ENCODE measurements around the gene IREB2. TPM values are rescaled to one million over a fixed set of nuclear protein-coding genes. Genes with fewer than 3 reads are reported as not detected.
A peak's percentile ranks its signal among the peaks of the same experiment; 100 is the strongest.

The IREB2 gene
- polyA plus RNA-seq, 3 donors = 11.7 to 25.5 (median 16.7) TPM

- peaks cover 0 to 1% (median 0%) of the 10 kb centered on the region in 3 donors for H3K27me3 Mint-ChIP-seq (ENCODE audit: low read depth in 3 of 3)
- no peak overlapping the region for H3K4me2 ChIP-seq (replicated peaks; ENCODE audit: extremely low read depth, low read length, poor library complexity, severe bottlenecking)
- H3K79me2 ChIP-seq (ENCODE audit: insufficient read depth, low read length) = no peaks in the 10 kb centered on the region
- H3K36me3 Mint-ChIP-seq = no peaks in the 10 kb centered on the region
- H3K4me3 ChIP-seq (replicated peaks in 1 of 3; ENCODE audit: low read depth in 2 of 3, low read length in 3 of 3) = no peak overlapping the region
- H2AFZ ChIP-seq (ENCODE audit: insufficient read depth, low read depth, low read length, poor library complexity, severe bottlenecking) = no peak overlapping the region
- H3K27ac ChIP-seq (ENCODE audit: low read depth in 1 of 2, low read length in 2 of 2) = no peak overlapping the region
- 65% methylated on average over 10 of the region's 12 CpGs for WGBS (ENCODE audit: insufficient coverage)
- no peaks in the 10 kb centered on the region for H3K9me3 ChIP-seq (replicated peaks in 1 of 2; ENCODE audit: control insufficient read depth in 1 of 2, insufficient read depth in 1 of 2, low read length in 2 of 2)
- H3K4me1 ChIP-seq (ENCODE audit: control insufficient read depth in 1 of 2, insufficient read depth in 2 of 2, low read length in 2 of 2) = peaks cover 26 to 32% of the 10 kb centered on the region in 2 donors
- no peaks in the 10 kb centered on the region for H4K20me1 ChIP-seq (ENCODE audit: insufficient read depth, low read length)
- DNase-seq = peak; percentile 43 to 69 (median 66)
- H3K27me3 ChIP-seq (ENCODE audit: control insufficient read depth in 2 of 2, insufficient read depth in 2 of 2, low read length in 2 of 2) = no peaks in the 10 kb centered on the region
- peak; percentile 95 for TF ChIP-seq CTCF (IDR thresholded peaks at IDR 0.05)
- H3K4me3 Mint-ChIP-seq = no peak overlapping the region
- H3K9ac ChIP-seq (ENCODE audit: insufficient read depth, low read length, poor library complexity, severe bottlenecking) = no peak overlapping the region
- intact Hi-C loops (cut with micrococcal nuclease) = loop anchor here (2.0 kb wide), 1 partner anchor 114 kb away; no protein-coding TSS in a partner anchor
- H3K9me3 Mint-ChIP-seq = peaks cover 0 to 3% (median 0%) of the 10 kb centered on the region in 7 donors
- no peaks in the 10 kb centered on the region for H3K36me3 ChIP-seq (replicated peaks in 1 of 2; ENCODE audit: control insufficient read depth in 1 of 2, insufficient read depth in 2 of 2, low read length in 2 of 2)
- H3K4me1 Mint-ChIP-seq = peaks cover 38% of the 10 kb centered on the region
- peak overlapping the region in 1 of 7 donors; percentile 61 for H3K27ac Mint-ChIP-seq
Observed at GRCh38 chr15:78422571-78423340, 15.3 kb upstream of the IREB2 start.

- no peak overlapping the region for H3K4me3 Mint-ChIP-seq
Observed at GRCh38 chr15:78424673-78425072, 13.3 kb upstream of the IREB2 start.

More at GRCh38 chr15:78424673-78425072, 13.3 kb upstream of the IREB2 start:
- Histone ChIP-seq H3K27me3 (ENCODE audit: control insufficient read depth in 2 of 2, insufficient read depth in 2 of 2, low read length in 2 of 2) (no peaks in the 10 kb centered on the region), H3K27ac (ENCODE audit: low read depth in 1 of 2, low read length in 2 of 2) (no peak overlapping the region), H3K4me2 (replicated peaks; ENCODE audit: extremely low read depth, low read length, poor library complexity, severe bottlenecking) (no peak overlapping the region), H3K79me2 (ENCODE audit: insufficient read depth, low read length) (no peaks in the 10 kb centered on the region), H3K4me3 (replicated peaks in 1 of 3; ENCODE audit: low read depth in 2 of 3, low read length in 3 of 3) (no peak overlapping the region), H3K9me3 (replicated peaks in 1 of 2; ENCODE audit: control insufficient read depth in 1 of 2, insufficient read depth in 1 of 2, low read length in 2 of 2) (no peaks in the 10 kb centered on the region), H3K4me1 (ENCODE audit: control insufficient read depth in 1 of 2, insufficient read depth in 2 of 2, low read length in 2 of 2) (peaks cover 31 to 41% of the 10 kb centered on the region in 2 donors), H3K36me3 (replicated peaks in 1 of 2; ENCODE audit: control insufficient read depth in 1 of 2, insufficient read depth in 2 of 2, low read length in 2 of 2) (no peaks in the 10 kb centered on the region), H4K20me1 (ENCODE audit: insufficient read depth, low read length) (no peaks in the 10 kb centered on the region), H2AFZ (ENCODE audit: insufficient read depth, low read depth, low read length, poor library complexity, severe bottlenecking) (no peak overlapping the region), H3K9ac (ENCODE audit: insufficient read depth, low read length, poor library complexity, severe bottlenecking) (no peak overlapping the region)
- 100% methylated on average over 2 of the region's 3 CpGs for WGBS (ENCODE audit: insufficient coverage)
- no peak for TF ChIP-seq CTCF (IDR thresholded peaks at IDR 0.05)
- H3K36me3 Mint-ChIP-seq = no peaks in the 10 kb centered on the region
- H3K9me3 Mint-ChIP-seq = peaks cover 0 to 2% (median 0%) of the 10 kb centered on the region in 7 donors
- intact Hi-C loops (cut with micrococcal nuclease) = no loop called here
- DNase-seq = no peak
- peaks cover 0 to 1% (median 0%) of the 10 kb centered on the region in 3 donors for H3K27me3 Mint-ChIP-seq (ENCODE audit: low read depth in 3 of 3)
- peaks cover 40% of the 10 kb centered on the region for H3K4me1 Mint-ChIP-seq
- H3K27ac Mint-ChIP-seq = no peak overlapping the region

Data from CD14-positive monocyte (primary cell).